HL-60/S4 treated with retinoic acid at 250 ng/mL for 4 days and 3 days (cell line): ENCODE measurements around the gene KRTAP10-2.
"Not testable (repeated sequence)": the region's sequence is repeated elsewhere in the genome, so short reads cannot be mapped to it uniquely, and the experiment has no call there.

Experiments
- in situ Hi-C: fragments of 300-500 bp; cut with MboI; formaldehyde crosslinking; loops from 2 replicates; pipeline ENCODE4 v1.7.0; 2022; ENCODE audit warnings: low sequenced_read_pairs

KRTAP10-2 gene

GRCh38 chr21:44568261-44568660 lies 17.0 kb upstream of the KRTAP10-2 start:
- in situ Hi-C loops = no loop called here

DNA sequence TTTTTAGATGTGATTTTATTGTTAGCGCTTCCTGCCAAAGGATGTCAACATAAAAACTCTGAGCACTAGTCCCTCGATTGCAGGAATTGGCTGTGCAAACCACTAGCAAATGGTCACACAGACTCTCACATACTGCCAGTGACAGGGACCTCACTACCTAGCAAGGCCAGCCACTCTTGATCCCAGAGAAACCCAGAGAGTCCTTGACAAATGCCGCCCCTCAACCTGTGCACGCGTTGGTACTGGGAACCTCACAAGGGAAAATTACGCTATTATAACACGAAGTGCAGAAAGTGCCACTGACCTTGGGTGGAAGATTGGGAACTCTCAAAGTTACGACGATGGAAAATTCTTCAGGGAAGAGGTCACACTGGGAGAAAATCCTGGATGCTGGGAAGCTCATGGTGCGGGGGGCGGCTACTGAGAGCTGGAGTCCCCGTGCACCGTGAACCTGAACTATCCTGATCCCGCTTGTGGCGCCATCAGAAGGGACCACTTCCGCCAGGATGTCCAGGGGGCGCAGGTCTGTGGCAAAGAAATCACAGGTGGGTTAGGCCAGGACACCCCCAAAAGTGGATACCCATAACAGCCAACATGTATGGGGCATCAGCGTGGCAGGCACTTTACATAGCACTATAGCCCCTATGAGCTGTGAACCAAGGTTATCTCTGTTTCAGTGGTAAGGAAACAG lies 16.3 kb upstream of the KRTAP10-2 start:
- in situ Hi-C loops = no loop called here

DNA sequence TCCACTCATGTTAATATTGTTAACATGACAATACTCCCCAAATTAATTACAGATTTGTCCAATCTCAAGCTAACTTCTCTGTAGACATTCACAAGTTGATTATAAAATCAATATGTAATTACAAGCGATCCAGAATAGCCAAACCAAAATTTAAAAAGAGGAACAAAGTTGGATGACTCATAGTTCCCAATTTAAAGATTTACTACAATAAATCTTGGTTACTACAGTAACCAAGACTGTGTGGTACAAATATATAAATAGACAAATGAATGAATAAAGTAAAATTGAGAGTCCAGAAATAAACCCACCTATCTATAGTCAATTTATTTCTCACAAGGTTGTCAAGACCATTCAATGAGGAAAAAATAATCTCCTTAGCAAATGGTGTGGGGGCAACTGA lies 15.1 kb upstream of the KRTAP10-2 start:
- in situ Hi-C loops = no loop called here

- in situ Hi-C loops = no loop called here
Observed at GRCh38 chr21:44564886-44565598, 13.7 kb upstream of the KRTAP10-2 start.

DNA sequence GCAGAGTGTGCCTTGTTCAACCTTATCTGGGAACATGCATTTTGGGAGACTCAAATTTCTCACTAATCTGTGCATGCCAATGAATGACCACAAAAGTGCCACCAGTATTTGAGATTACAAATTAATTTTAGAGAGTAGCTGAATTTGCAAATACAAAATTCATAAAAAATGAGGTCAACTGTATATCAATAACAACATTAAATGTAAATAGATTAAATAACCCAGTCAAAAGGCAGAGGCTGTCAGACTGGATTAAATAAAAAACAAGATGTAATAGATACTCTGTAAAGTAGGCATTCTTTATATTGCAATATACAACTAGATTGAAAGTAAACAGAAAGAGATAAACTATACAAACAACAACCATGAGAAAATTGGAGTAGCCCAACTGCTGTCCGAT lies 12.8 kb upstream of the KRTAP10-2 start:
- in situ Hi-C loops = no loop called here

DNA sequence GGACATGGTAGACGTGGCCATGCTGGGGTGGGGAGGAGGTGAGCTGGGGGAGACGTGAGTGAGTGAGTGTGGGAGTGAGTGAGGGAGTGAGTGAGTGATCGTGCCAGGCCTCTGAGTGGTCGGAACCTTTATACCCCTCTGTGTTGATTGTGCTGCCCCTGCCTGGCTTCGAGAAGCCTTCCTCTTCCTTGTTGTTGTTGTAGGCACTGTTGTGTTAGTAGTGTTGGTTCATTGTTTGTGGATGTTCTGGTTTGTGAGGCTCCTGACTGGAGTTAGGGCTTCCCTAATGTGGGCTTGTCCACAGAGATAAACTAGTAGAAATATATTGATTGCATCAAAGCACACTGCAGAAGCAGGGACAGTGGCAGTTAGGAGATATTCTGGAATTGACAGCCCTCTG lies 7.4 kb upstream of the KRTAP10-2 start, which contains the start of gene KRTAP10-3:
Gene KRTAP10-3, minus strand, starts transcription at position 101 of the 400 bp plus-strand sequence. Its CDS starts 80 bp downstream, at position 21.
- in situ Hi-C loops = no loop called here

GRCh38 chr21:44558329-44558675 lies 7.0 kb upstream of the KRTAP10-2 start:
- in situ Hi-C loops = not testable (repeated sequence)

DNA sequence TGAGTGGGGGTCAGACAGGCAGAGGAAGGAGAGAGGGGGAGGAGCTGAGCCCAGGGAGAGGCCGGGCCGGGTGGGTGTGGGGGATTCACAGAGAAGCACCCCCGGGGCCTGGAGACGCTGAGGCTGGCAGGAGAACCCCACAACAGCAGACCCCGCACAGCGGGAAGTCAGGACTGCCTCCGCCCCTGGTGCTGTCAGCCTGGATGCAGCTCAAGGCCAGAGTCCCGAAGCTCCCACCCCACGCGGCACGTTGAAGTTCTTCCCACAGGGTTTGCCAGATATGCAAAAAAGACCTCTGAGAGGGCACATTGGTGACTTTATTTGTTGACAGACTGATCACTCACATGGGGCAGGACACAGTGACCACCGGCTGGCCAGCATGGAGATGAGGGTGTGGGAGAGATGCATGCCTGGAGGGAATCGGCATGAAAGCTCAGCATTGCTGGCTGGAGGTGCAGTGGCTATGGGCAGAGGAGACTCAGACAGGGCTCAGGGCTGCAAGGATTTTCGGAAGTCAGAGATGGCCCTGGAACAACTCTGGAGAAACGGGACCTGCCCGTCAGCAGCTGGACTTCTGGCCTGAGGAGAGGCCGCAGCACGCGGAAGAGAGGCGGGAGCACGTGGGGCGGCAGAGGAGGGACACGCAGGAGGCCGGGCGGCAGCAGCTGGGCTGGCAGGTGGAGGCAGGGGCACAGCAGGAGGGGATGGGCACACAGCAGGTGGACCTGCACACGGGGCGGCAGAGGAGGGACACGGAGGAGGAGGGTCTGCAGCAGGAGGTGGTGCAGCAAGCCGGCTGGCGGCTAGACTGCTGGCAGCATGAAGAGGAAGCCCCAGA lies 6.4 kb upstream of the KRTAP10-2 start:
- in situ Hi-C loops = no loop called here

- in situ Hi-C loops = no loop called here
Observed at GRCh38 chr21:44556879-44557278, 5.6 kb upstream of the KRTAP10-2 start.

DNA sequence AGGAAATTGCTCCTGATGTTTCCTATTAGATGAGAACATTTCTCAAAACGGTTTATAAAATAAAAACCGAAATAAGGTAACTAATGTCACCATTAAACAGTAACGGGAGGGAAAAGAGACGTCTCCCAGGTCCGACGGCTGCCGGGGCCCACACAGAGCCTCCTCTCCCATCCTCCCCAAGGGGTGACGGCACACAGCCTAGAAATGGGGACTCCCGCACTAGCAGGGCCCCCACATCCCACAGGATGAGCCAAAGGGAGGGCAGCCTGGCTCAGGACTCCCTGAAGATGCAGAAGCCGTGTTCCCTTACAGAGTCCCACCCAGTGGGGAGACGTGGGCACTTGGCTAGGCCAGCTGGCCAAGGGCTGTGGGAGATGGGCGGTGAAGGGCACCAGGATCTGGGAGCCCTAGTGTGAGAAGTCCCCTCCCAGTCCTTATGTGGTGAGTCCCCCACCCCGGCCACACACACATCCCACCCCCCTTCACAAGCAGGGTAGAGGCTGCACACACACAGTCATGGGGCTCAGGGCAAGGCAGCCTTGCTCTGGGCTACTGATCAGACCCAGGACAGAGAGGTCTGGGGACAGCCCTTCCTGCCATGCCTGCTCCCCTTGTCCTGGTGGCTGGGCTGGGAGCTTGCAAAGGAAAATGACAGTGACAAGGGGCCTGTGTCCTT lies 4.0 kb upstream of the KRTAP10-2 start:
- in situ Hi-C loops = no loop called here

- in situ Hi-C loops = no loop called here
Observed at GRCh38 chr21:44552681-44553080, 1.4 kb upstream of the KRTAP10-2 start.

GRCh38 chr21:44552136-44552535 lies 831 bp upstream of the KRTAP10-2 start:
- in situ Hi-C loops = no loop called here

- in situ Hi-C loops = no loop called here
Observed at GRCh38 chr21:44550807-44551206, 498 bp downstream of the KRTAP10-2 start.

GRCh38 chr21:44550285-44550684 lies 1.0 kb downstream of the KRTAP10-2 start:
- in situ Hi-C loops = not testable (repeated sequence)

DNA sequence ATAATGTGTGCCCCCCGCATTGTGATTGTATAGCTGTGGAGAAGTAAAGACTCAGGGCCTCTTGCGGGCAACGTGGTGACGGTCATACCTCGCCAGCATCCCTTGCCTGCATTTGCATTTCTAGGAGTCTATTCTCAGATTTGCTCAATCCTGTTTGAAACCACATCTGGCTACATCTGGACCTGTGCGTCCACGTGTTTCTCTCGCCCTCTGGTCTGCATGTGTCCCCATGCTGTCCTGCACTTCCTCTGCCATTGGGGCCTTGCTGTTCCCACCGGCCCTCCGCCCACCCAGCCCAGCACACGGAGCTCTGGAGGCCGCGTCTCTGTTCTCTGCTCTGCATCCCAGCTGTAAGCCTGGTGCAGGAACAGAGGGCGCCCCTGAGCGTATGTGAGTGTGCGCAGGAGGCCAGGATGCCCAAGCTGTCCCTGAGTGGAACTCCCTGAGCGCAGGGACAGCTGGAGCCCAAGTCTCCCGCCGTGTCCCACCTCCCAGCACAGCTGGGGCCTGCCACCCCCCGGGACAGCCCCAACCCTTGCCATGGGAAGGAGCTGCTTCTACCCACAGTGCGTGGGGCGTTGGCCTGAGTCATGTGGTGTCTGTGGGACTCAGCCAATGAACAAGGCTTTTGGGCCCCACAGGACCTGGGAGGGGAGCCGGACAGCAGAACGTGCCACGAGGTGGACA lies 1.6 kb downstream of the KRTAP10-2 start:
- in situ Hi-C loops = loop anchor here (25.0 kb wide), 1 partner anchor 112 kb away; no protein-coding TSS in a partner anchor

DNA sequence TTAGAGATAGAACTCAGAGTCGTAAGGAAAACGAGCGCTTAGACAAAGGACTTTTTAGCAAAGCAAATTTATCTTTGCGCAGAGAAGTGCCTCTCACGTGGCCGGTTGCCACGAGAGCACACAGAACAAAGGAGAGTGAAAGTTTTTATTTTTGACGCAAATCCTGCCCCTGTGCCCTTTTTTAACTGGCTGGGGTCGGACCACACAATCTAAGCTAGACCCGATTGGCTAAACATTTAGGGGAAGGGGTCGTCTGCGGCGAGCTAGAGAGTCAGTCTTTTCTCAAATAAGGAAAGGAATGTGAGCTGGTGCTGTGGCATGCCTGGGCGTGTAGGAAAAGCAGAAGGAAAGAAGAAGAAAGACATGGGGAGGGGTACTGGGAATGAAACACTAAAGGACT lies 2.4 kb downstream of the KRTAP10-2 start:
- in situ Hi-C loops = loop anchor here (25.0 kb wide), 1 partner anchor 112 kb away; no protein-coding TSS in a partner anchor

DNA sequence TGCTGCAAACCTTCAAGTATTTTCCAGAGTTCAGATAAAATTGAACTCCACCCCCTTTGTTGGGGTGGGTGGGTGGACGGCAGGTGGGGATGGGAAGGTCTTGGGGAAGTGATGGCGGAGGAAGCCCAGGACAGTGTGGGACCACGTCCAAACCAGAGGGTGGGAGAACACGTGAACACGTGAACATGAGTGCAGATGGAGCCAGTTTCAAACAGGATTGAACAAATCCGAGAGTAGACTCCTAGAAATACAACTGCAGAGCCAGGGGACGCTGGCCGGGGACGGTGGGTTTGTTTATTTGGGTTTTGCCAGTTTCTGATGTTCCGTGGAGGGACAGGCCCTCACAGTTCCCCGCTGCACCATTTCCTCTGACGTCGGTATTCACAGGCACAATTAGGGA lies 2.9 kb downstream of the KRTAP10-2 start:
- in situ Hi-C loops = loop anchor here (25.0 kb wide), 1 partner anchor 111 kb away; no protein-coding TSS in a partner anchor

GRCh38 chr21:44547656-44548331 lies 3.5 kb downstream of the KRTAP10-2 start:
- in situ Hi-C loops = loop anchor here (25.0 kb wide), 1 partner anchor 110 kb away; no protein-coding TSS in a partner anchor

- in situ Hi-C loops = loop anchor here (25.0 kb wide), 1 partner anchor 107 kb away; no protein-coding TSS in a partner anchor
Observed at GRCh38 chr21:44544566-44544965, 6.7 kb downstream of the KRTAP10-2 start.
